Measurements from ENCODE around the gene CDH4. TPM values are rescaled to one million over a fixed set of nuclear protein-coding genes. Genes with fewer than 3 reads are reported as not detected.

The CDH4 gene
- total and polyA plus RNA-seq, 2 of the 13 experiments (the other 11 are each of a cell fraction or from before 2014, with no cell fraction given) = not detected

DNA sequence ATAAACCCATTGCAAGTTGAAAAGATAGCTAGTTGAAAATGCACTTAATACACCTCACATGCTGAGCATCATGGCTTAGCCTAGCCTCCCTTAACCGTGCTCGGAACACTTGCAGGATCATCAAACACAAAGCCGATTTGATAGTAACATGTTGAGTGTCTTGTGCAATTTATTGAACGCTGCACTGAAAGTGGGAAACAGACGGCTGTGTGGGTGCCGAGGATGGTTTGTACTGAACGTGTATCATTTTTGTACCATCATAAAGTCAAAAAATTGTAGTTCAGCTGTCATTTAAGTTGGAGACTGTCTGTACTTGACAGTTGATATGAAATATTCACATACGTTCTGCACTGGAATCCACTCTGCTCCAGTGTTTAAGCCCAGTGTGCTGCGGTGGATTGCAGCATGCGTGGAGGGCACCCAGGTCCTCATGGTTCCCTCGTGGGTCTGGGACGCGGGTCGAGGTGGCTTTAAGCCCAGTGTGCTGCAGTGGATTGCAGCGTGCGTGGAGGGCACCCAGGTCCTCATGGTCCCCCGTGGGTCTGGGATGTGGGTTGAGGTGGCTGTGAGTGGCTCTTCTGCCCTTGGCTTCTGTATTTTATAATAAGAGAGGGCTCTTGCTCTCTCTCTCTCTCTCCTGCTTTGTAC, 77.0 kb downstream of the CDH4 start:
- peak; percentile 48 for FAIRE-seq
- CTCF ChIA-PET (ENCODE audit: low intra/inter-chr PET ratio, low total read pairs) = no interaction called here
- no peak overlapping the region for H2AFZ ChIP-seq (ENCODE audit: low read length)
- BruUV-seq (replicated peaks) = no TSS peak
- H3K4me2 ChIP-seq (ENCODE audit: low read depth, low read length) = no peak overlapping the region
- H3K4me3 ChIP-seq (replicated peaks in 1 of 3; ENCODE audit: insufficient read depth in 1 of 3, low read depth in 2 of 3, low read length in 3 of 3) = no peak overlapping the region
- H3K4me1 ChIP-seq (ENCODE audit: insufficient read depth, low read length) = no peaks in the 10 kb centered on the region
- 18% methylated on average over 17 of the region's 17 CpGs for WGBS (ENCODE audit: low lambda C conversion rate)
- POLR2A ChIA-PET = no interaction called here
- peaks cover 9 to 33% of the 10 kb centered on the region in 2 experiments; a peak in 3 of 5 replicates for H3K27me3 ChIP-seq (ENCODE audit: control insufficient read depth in 1 of 2, insufficient read depth in 2 of 2, low read length in 2 of 2)
- peak; percentile 74 for ATAC-seq
- in situ Hi-C loops (cut with HindIII; ENCODE audit: extremely low pct_ligation_motif_present, low pct_unique_long_range_greater_than_20kb) (no loop called here), intact Hi-C loops (cut with micrococcal nuclease; ENCODE audit: unreplicated experiment) (no loop called here)
- H3K79me2 ChIP-seq (ENCODE audit: insufficient read depth, low read length) = no peaks in the 10 kb centered on the region
- H4K20me1 ChIP-seq (ENCODE audit: insufficient read depth, low read length) = no peaks in the 10 kb centered on the region
- no peak overlapping the region for H3K27ac ChIP-seq (ENCODE audit: extremely low read length, insufficient read depth, low read length)
- no peaks in the 10 kb centered on the region for H3K9me3 ChIP-seq (ENCODE audit: low read length)
- H3K9ac ChIP-seq (ENCODE audit: insufficient read depth, low read depth, low read length) = no peak overlapping the region
- DNase-seq (ENCODE audit: low spot score) = peak; percentile 15
- no peaks in the 10 kb centered on the region for H3K36me3 ChIP-seq (replicated peaks in 1 of 2; ENCODE audit: control insufficient read depth in 1 of 2, insufficient read depth in 2 of 2, low read length in 2 of 2)
- TF ChIP-seq, protein P1, sequence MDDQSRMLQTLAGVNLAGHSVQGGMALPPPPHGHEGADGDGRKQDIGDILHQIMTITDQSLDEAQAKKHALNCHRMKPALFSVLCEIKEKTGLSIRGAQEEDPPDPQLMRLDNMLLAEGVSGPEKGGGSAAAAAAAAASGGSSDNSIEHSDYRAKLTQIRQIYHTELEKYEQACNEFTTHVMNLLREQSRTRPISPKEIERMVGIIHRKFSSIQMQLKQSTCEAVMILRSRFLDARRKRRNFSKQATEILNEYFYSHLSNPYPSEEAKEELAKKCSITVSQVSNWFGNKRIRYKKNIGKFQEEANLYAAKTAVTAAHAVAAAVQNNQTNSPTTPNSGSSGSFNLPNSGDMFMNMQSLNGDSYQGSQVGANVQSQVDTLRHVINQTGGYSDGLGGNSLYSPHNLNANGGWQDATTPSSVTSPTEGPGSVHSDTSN (CRISPR knock-in tag; IDR thresholded peaks at IDR 0.05; ENCODE audit: borderline replicate concordance) = no peak
- TF ChIP-seq NFE2L2 (IDR thresholded peaks at IDR 0.05; ENCODE audit: low read length) (no peak), NRL (CRISPR knock-in tag; IDR thresholded peaks at IDR 0.05; ENCODE audit: borderline replicate concordance) (peak; percentile 21; the same call in 1 of the 2 replicates), MNT (IDR thresholded peaks at IDR 0.05) (peak; percentile 55), CEBPB (IDR thresholded peaks at IDR 0.05; ENCODE audit: borderline replicate concordance, low read depth, low read length) (0 out of 2 replicates have a peak, but pooled peaks have one; percentile 2), ZKSCAN1 (IDR thresholded peaks at IDR 0.05; ENCODE audit: low read length) (no peak), TCF7 (IDR thresholded peaks at IDR 0.05; ENCODE audit: low read depth) (no peak)

All from HepG2 (cell line).